Measurements from ENCODE around the gene SLC39A11.
"Not testable (repeated sequence)": the region's sequence is repeated elsewhere in the genome, so short reads cannot be mapped to it uniquely, and the experiment has no call there.

The SLC39A11 gene

DNA sequence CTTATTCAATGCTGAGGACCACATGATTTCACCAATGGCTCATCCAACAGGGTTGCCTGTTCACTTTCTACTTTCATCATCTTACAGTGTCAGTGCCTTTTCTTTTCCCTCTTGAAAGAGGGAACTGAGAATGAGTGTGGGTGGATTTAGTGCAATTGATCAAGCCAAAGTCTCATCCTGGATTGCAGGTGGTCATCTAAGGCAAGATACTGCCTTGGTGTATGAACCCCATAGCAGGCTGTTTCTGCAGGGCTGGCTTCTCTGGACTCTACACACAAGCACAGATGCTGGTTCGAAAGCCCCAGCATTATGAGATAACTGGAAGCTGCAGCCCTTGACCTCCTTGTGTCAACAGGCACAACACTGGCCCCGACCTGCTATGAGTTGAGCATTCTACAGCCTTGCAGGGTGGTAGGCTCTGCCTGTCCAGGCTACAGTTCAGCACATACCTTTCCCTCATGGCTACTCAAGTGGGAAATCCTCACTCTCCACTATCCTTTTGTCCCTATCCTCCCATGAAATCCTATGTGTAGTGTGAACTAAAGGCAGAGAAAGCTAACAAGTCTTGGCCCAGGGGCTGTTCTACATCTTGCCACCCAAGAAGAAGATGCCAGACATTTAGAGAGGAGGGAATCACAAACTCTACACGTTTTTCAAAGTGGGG is 358.7 kb downstream of the SLC39A11 start:
- no peak for DNase-seq

DNA sequence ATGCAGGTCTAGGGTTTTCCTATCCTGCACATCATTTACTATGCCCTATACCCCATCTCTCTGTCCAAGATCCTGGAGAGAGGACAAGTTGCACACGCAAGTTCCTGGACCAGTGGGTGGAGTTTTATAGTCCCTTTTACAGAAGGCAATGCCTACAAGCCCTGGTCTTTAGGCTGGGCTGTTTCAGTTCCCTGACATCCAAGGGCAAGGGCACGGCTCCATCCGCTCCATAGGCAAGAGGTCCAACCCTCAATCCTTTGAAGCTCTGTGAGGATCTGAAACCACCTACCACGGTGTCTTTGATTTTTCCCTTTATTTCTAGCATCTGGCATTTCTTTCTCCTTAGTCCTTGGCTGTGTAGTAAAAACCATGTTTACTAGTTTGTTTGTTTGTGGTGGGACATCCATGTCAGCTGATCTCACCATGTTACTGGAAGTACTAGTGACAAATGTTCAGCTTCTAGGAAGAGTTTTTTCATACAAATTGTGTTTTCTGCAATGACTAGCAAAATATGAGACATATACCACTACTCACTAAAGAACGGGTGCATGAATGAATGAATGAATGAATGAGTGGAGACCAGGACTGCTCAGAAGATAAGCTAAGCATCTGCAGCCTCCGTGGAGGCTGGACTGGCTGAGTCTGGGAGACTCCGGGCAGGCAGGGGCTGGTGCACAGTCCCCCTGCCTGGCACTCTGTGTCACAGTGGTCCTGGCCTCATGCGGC is 359.4 kb downstream of the SLC39A11 start:
- DNase-seq = no peak

DNA sequence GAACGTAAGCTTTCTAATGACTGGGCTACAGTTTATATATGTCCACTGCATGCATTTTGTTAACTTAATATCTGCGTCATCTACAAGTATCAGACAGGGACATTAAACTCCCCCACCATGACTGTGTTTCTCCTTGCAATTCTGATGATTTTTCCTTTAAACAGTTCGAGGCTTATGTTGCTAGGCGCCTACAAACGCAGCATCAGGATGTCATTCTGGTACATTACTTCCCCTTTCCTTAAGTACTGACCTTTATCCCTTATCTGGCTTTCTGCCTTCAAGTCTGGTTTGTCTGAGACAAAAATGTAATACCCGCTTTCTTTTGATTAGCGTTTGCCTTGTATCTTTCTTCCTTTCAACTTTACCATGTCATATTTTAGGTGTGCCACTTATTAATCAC is 362.4 kb downstream of the SLC39A11 start:
- no peak for DNase-seq

DNA sequence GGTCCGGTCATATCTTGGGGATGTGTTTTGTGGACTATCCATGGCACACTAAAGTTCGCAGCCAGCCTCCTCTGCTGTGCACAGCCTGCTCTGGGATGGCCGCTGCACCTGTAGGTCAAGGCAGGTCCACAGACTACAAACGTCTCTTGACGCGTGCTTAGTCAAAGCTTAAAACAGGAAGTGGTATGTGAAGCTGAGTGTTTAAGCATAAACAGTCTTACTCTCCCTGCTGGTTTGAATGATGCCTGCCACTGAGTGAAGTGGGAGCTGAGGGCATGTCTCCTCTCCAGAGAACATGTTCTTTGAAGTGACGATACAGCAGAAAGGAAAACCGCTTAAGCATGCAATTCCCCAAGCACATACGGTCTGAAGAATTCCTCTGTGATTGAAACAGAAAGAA is 365.6 kb downstream of the SLC39A11 start:
- peak; percentile 59 for DNase-seq

DNA sequence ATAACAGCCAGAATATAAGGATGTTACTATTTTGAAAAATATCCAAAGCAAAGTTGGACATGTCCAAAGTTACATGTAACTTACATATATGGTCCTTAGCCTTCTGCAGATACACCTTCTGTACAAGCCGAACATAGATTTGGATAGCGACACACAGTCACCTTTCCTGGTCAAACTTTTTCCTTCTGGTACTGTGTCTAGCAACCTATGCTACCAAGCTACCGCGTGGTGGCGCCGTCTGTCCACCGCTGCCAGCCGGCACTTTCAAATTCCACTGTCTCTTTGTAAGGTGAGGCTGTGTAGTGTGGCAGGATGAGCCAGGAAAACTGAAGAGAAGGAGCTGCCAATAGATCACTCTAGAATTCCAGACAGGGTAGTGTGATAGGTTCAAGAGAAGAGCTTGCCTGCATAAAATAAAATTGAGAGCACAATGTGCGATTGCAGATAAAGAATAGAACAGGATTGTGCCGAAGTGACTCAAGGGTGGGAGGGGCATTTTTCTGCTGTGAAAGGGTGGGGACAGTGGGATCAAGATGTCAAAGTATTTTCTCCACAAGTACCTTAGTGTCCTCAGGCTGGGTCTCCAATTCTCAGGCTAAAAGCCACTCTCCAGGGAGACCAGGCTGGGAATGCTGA is 366.9 kb downstream of the SLC39A11 start:
- peak; percentile 35 for DNase-seq

DNA sequence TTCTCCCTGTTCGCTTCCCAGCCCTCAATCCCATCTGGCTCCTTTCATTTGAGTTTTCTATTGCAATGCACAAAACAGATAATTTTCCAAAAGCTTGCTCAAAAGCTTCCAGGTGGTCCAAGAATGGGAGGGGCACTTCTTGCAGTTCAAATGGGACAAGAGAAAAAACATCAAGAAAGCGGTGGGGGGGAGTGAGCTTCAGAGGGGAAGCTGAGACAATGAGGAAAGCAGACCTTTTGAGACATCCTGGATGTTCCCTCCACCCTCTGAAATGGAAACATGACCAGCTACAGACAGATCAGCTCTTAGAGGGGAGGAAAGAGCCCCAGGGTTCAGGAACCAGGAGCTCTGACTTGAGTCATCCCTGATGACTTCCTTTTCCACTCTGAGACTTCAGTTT is 368.2 kb downstream of the SLC39A11 start:
- DNase-seq = no peak

DNA sequence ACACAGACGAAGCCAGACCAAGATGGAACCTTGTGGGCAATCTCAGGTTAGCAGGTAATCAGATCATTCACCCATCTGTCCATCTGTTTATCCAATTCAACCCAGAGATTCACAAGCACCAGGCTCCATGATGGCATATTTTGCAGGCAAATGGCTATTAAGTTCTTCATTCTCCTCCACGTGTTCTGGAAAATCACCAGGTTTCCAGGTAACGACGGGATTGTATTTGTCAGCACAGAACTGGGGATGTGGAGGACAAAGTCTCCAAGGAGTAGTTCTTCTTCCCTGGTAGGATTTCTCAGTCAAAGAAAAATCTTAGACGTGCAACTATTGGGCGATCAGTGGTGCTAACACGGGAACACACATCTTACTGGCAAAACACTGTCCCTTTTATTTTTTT is 368.8 kb downstream of the SLC39A11 start:
- no peak for DNase-seq

DNA sequence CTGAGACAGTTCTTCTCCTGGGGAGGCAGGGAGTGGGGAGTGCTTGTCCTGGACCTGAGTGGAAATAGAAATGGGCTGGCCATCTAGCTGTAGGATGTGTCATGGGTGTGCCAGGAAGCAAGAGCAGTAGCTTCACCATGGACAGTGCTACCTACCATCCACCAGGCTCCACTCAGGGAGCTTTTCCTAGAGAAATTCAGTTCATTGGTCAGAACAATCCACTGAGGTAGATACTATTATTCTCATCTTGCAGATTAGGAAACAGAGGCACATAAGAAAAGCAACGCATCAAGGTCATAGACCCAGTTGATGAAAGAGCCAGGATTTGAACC is 372.0 kb downstream of the SLC39A11 start:
- DNase-seq = no peak

DNA sequence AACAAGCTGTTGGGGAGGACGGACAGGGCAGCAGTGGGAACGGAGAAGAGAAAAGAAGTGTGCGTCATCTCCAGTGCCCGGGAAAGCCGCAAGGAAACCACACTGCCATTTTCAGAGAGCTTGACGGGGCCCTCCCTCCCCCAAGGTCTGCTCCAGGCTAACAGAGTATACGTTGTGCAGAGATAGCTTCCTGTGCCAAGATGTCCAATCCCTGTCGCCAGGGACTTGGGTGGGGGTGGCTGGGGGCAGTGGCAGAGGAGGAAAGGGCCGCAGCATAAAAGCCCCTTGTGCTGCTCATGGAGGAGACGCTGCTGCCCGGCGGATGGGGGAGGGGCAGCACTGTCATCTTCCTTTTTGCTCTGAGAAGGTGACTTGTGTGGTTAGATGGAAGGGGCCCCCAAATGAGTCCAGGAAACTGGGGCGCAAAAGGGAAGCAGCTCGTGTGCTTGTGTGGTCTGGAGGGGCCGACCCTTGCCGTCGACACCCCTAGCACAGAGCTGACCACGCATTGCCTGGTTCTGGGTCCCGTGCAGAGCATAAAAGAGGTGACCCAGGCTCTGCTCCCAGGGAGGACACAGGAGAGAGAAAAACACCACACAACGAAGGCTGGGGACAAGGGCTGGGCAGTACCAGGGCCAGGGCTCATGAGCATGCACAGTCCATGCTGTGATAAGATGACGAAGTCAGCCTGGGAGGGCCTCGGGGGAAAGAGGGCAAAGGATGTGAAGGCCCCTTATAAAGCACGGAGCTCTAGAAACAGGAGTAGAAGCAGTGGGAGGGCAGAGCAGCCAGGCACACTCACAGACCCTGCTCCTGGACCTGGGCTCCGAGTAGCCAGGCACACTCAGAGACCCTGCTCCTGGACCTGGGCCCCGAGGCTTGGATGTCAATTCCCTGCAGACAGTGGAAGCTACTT is 372.7 kb downstream of the SLC39A11 start:
- no peak for DNase-seq

DNA sequence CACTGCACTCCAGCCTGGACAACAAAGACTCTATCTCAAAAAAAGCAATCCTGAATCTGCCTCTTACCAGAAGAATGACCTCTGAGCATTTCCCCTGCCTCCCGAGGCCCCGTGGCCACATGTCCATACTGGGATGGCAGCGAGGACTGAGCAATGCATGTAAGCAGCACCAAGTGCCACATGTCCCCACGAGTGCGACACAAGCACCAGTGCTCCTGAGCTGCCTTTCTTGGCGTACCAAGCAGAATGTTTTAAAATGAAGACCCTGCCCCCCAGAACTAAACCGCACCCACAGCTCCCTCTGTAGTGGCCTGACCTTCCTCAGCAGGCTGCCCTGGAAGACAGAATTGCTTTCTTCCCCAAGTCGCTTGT is 373.3 kb downstream of the SLC39A11 start:
- DNase-seq = no peak

DNA sequence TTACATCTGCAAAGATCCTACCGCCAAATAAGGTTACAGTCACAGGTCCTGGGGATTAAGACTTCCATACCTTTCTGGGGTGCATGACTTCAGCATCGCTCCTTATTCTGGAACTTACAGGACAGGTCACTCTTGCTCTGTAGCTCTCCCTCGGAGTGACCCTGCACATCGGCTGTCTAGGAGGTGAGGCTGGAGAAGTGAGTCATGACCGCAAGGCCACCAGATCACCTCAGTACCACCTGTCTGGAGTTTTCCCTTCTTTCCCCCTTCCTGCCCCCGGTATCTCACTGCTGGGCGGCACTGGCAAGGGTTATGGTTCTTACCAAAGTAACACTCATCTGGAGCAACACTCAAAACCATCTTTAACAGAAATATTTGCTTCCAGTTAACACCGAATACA is 374.8 kb downstream of the SLC39A11 start:
- DNase-seq = no peak

DNA sequence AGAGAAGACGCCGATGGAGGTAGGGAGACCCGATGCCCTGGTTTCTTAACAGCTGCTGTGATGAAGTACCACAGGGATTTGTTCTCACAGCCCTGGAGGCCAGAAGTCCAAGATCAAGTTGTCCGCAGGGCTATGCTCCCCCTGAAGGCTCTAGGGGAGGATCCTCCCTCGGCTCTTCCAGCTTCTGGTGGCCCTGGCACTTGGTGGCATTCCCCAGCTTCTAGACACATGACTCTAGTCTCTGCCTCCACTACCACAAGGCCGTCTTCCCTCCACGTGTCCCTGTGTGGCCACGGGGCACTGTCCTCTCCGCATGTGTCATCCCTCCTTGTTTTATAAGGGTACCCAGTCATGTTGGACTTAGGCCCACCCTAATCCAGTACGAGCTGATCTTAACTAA is 375.2 kb downstream of the SLC39A11 start:
- no peak for DNase-seq

DNA sequence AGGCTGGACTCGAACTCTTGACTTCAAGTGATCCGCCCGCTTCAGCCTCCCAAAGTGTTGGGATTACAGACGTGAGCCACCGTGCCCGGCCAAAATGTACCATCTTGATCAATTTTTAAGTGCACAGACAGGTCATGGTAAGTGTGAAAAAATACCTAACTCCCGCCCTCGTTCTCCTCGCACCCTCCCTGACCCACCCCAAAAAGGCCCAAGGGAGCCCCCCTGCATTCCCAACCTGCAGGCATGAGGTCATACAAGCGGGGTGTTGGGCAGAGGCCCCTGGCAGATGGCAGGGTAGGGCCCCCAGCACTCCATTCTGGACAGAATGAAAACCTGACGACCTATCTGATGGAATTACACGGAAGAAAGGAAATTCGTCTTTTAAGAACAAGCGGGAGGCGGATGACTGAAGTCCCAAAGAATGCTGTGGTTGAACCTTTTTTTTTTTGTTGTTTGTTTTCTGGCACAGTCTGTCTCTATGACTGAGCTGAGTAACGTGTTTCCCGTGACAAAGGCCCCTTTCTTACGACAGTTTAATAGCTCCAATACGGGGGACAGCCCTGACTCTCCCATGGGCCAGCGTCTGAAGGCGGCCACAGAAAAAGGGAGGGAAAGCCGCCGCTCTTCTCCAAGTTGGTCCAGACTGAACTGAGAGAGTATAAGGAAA is 376.4 kb downstream of the SLC39A11 start:
- DNase-seq = no peak

DNA sequence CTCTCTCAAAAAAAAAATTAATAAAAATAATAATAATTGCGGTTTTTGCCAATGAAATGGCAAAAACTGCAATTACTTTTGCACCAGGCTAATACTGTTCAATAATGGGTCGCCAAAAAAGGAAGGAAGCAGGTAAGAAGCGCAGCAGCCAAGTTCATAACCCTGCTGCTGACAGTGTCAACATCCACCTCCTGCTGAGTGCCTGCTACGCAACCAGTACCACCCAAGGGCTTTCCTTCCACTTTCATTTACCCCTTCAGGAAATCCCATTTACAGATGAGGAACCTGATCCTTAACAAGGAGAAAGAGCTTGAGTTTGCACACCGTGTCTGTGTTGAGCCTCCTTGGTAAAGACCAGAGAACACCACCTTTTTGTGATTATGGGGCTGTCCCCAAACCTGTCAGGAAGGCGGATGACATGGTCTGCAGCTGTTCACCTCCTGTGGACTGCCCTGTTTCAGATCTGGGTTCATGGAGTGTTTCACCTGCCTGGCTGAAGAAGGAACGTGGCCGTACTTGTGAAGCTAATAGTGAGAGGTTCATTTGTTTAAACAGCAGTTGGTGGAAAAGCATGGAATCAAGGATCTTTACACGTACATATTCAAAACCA is 378.0 kb downstream of the SLC39A11 start:
- peak; percentile 60 for DNase-seq

DNA sequence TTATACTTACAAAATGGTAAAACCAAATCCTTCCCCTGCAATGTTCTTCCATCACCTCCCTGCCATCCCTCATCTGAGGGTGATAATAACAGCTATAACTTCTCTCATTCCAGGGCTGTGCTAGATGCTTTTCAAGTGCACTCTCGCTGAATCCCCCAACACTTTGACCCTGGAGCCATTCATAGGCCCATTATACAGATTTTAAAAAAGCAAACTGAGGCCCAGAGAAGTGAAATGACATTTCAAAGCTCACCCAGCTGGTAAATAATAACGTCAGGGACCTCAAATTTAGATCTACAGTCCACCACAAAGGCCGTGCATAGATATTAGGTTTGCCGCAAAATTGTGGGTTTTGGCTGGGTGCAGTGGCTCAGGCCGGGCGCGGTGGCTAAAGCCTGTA is 378.8 kb downstream of the SLC39A11 start:
- no peak for DNase-seq

DNA sequence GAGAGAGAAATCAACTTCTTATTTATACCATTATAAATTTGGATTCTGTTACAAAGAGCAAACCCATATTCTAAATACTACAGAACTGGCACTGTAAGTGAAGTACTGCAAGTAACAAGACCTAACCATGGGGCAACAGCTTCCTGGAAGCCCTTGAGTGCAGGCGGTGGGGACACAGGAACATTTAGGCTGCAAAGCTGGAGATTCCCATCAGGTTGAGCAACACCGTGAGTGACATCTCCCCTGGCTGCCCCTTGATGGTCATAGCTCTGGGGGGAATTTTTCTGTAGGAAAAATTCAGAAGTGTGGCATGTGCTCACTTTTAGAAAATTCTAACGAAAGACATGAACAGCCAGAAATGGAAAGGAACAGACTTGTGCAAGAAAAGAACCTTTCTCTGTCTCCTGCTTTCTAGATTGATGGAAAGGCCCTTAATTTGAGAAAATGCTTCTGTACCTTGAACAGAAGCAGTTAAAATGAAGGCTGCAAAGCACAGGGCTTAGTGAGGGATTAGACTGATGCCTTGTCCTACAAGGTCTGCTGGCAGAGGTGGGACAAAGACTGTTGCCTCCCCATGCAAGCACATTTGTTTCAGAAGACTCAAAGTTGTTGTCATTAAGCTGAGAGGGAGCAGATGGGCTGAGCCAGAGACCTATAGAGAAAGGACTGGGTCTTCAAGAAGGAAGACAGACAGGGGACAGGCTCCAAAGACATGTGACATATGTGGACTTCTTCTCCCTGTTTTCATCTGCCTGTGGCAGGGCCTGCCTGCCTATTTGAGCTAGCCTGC is 380.8 kb downstream of the SLC39A11 start:
- no peak for DNase-seq

DNA sequence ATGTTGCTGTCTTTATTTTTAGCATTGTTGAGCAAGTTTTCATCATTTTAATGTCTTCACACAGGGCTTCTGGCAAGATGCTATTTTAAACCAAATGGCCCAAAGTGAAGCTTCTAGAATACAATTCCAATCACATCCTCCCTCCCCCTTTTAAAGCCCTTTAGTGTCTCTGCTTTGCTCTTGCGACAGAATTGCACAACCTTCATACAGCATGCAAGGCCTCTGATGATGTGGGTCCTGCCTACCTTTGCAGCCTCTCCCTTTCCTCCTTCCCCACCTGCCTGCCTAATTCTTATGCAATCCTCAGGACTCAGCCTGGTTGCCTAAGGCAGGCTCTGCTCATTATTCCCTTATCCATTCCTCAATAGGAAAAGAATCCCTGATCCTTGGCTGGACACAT is 381.7 kb downstream of the SLC39A11 start:
- no peak for DNase-seq

DNA sequence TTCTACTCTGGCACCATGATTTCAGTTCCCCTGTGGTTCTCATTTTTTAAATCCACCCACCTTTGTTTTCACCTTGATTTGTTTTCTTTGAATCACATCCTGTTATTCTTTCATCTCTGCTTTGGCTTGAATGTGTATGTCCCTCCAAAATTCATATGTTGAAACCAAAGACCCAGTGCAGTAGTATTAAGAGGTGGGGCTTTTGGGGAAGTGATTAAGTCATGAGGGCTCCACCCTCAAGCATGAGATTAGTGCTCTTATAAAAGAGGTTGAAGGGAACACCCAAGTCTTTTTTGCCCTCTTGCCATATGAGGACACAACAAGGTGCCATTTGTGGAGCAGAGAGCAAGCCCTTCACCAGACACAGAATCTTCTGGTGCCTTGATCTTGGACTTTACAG is 382.3 kb downstream of the SLC39A11 start:
- DNase-seq = no peak

DNA sequence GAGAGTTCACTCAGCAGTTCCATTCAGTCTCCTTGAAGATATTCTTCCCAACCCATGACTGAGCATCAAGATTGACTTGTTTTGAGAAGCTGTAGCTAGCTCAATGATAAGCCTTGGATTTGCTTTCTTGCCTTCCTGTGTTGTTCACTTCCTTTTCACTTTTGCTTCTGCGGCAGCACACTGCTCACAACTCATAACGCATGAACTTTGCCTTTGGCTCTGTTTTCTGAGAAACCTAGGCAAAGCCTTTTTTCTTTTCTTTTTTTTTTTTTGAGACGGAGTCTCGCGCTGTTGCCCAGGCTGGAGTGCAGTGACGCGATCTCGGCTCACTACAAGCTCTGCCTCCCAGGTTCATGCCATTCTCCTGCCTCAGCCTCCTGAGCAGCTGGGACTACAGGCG is 383.8 kb downstream of the SLC39A11 start:
- DNase-seq = not testable (repeated sequence)

DNA sequence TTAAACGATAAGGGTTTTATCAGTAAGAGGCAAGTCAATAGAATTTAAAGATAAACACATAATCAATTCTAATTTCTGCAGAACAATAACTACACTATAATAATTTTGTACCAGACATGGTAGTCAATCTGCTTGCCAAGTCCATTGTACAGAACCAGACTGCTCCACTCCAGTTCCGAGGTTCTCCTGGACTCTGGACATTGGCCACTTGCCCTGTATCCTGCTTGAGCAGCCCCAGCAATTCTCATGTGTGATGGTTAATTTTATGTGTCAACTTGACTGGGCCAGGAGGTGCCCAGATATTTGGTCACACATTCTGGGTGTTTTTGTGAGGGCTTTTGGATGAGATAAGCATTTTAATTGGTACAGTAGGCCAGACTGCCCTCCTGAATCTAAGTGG is 384.6 kb downstream of the SLC39A11 start:
- no peak for DNase-seq

DNA sequence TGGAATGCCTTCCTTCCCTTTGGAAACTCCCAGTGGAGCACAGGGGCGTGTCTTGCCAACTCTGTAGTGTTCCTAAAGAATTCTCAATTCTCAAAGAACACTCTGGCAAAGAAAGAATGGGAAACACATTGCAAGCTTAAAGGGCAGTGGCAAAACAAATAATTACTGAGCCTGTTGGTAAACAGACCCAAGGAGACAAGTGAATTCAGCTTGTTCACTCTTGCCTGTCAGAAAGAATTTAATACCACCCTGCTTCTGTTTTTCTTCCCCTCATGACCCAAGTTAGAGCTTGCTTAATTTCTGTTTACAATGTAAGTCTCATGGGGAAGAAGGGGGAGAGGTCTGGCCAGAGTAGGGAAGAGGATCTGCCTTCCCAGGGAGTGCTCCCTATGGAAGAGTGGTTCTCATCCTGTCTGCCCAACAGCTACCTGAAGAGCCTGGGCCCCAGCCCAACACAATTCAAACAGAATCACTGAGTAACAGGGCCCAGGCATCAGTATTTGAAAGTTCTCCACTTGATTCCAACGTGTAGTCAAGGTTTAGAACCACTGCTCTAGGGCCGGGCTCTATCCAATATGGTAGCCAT is 386.0 kb downstream of the SLC39A11 start:
- DNase-seq = no peak

Data from NCI-H187 treated with DMSO at 0.1 percent for 48 hours (cell line).